PC-3 (cell line): Measurements from ENCODE around the gene BCL11A.

Experiments
- CTCF ChIP-seq: fragments of 300-600 bp; sonication (generic); conservative IDR thresholded peaks from 2 replicates; pipeline ENCODE4 v1.5.1; 2017; ENCODE audit warnings: antibody characterized with exemption, low read depth, mild to moderate bottlenecking, low read length
- EZH2 ChIP-seq: fragments of 300-600 bp; sonication (generic); IDR thresholded peaks from one replicate; pipeline ENCODE4 v1.6.1; 2017; ENCODE audit warnings: antibody characterized with exemption, mild to moderate bottlenecking, low read length; ENCODE audit not compliant: unreplicated experiment

GRCh38 chr2:60487174-60487573 lies 66.3 kb downstream of the BCL11A start:
- TF ChIP-seq CTCF (no peak), EZH2 (no peak)
